Endodermal cell (in vitro differentiated cells): Measurements from ENCODE around the gene RSF1. TPM values are rescaled to one million over a fixed set of nuclear protein-coding genes. Genes with fewer than 3 reads are reported as not detected.
"Not testable (repeated sequence)": the region's sequence is repeated elsewhere in the genome, so short reads cannot be mapped to it uniquely, and the experiment has no call there.

ENCODE experiments used
- DNase-seq: peaks from one replicate; pipeline ENCODE4 v3.0.0-alpha.2; 2017
- H3K27ac ChIP-seq: 2 replicates; pipeline ENCODE4 v1.5.1; 2013; ENCODE audit warnings: mild to moderate bottlenecking, low read depth, low read length, moderate library complexity
- H3K27me3 ChIP-seq: 2 replicates; pipeline ENCODE4 v1.6.1; 2013; ENCODE audit warnings: mild to moderate bottlenecking, low read length, moderate library complexity; ENCODE audit not compliant: insufficient read depth, control insufficient read depth, poor library complexity, severe bottlenecking
- H3K36me3 ChIP-seq: 2 replicates; pipeline ENCODE4 v1.7.0; 2013; ENCODE audit warnings: mild to moderate bottlenecking, low read length, moderate library complexity; ENCODE audit not compliant: control insufficient read depth, insufficient read depth
- H3K4me1 ChIP-seq: one replicate; pipeline ENCODE4 v1.7.0; 2013; ENCODE audit warnings: low read length; ENCODE audit not compliant: control insufficient read depth, insufficient read depth
- H3K4me3 ChIP-seq: 2 replicates; pipeline ENCODE4 v1.5.1; 2013; ENCODE audit warnings: mild to moderate bottlenecking, low read length, moderate library complexity
- H3K9ac ChIP-seq: 2 replicates; pipeline ENCODE4 v1.6.1; 2013; ENCODE audit warnings: mild to moderate bottlenecking, low read length, moderate library complexity; ENCODE audit not compliant: poor library complexity, severe bottlenecking; ENCODE audit errors: extremely low read depth
- H3K9me3 ChIP-seq: 2 replicates; pipeline ENCODE4 v1.6.1; 2013; ENCODE audit warnings: mild to moderate bottlenecking, low read length, moderate library complexity; ENCODE audit not compliant: control insufficient read depth
- H3K27ac Mint-ChIP-seq: 2 replicates; pipeline ENCODE4 v1.8.0; 2020; ENCODE audit warnings: mixed read lengths
- H3K27me3 Mint-ChIP-seq: 2 replicates; pipeline ENCODE4 v1.8.0; 2021; ENCODE audit warnings: mild to moderate bottlenecking, mixed read lengths; ENCODE audit not compliant: insufficient read depth
- H3K36me3 Mint-ChIP-seq: 2 replicates; pipeline ENCODE4 v1.8.0; 2020; ENCODE audit warnings: low read depth, mixed read lengths
- H3K4me1 Mint-ChIP-seq: 2 replicates; pipeline ENCODE4 v1.8.0; 2020; ENCODE audit warnings: mixed read lengths
- H3K4me3 Mint-ChIP-seq: 2 replicates; pipeline ENCODE4 v1.8.0; 2020; ENCODE audit warnings: mild to moderate bottlenecking, moderate library complexity, mixed read lengths
- H3K9me3 Mint-ChIP-seq: 2 replicates; pipeline ENCODE4 v1.8.0; 2020; ENCODE audit warnings: mild to moderate bottlenecking, mixed read lengths
- WGBS, 2 experiments: methylation state at CpG; one replicate each; pipeline versions ENCODE4 v1.1.5 to v1.1.7; 2013; ENCODE audit warnings: missing lambda C conversion rate in 2 of 2, mixed read lengths in 1 of 2; ENCODE audit not compliant: insufficient coverage in 1 of 2, insufficient read length in 1 of 2; 5-methylcytosine and 5-hydroxymethylcytosine counted together
- total RNA-seq, 2 donors: library from RNA; stranded (reverse); fragmentation: NEBNext Ultra II Directional in 1 of 2; extraction: Animal tissue kit (Norgen Biotek cat#: 25700) in 1 of 2; gene quantifications; 2 replicates in 1 of 2; 3 replicates in 1 of 2; pipeline ENCODE4 v1.2.1, GENCODE V29; 2021
- TF ChIP-seq, protein P1 (sequence below): fragments of 200-600 bp; sonication (generic); conservative IDR thresholded peaks from 2 replicates; pipeline ENCODE4 v1.5.0; 2021; ENCODE audit warnings: antibody characterized with exemption, mild to moderate bottlenecking

The RSF1 gene
- total RNA-seq, 2 donors from 2014 or later, result 69.3 to 71.0 TPM

DNA sequence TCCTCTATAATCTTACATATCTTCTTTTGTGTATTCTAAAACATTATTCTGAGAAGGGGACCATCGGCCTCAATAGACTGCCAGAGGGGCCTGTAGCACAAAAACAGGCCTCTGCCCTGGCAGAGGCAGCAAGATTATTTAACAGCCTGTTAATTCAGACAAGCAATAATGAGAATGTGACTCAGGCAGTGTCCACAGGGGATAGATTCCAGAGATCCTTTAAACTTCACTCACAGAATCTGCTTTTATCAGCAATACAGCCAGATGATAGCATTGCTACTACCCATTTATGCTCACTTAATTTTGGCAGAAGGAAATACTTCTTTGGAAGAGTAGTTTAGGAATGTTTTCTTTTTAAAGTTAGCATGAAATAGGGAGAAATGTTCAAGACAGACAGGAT, 45.3 kb upstream of the RSF1 start:
- TF ChIP-seq, protein P1, sequence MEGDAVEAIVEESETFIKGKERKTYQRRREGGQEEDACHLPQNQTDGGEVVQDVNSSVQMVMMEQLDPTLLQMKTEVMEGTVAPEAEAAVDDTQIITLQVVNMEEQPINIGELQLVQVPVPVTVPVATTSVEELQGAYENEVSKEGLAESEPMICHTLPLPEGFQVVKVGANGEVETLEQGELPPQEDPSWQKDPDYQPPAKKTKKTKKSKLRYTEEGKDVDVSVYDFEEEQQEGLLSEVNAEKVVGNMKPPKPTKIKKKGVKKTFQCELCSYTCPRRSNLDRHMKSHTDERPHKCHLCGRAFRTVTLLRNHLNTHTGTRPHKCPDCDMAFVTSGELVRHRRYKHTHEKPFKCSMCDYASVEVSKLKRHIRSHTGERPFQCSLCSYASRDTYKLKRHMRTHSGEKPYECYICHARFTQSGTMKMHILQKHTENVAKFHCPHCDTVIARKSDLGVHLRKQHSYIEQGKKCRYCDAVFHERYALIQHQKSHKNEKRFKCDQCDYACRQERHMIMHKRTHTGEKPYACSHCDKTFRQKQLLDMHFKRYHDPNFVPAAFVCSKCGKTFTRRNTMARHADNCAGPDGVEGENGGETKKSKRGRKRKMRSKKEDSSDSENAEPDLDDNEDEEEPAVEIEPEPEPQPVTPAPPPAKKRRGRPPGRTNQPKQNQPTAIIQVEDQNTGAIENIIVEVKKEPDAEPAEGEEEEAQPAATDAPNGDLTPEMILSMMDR, result no peak
- 96 to 100% methylated on average over 1 of the region's 1 CpG for WGBS, 2 experiments
- Mint-ChIP-seq H3K4me1 (no peaks in the 10 kb centered on the region), H3K9me3 (no peaks in the 10 kb centered on the region), H3K4me3 (no peak overlapping the region), H3K36me3 (peaks cover 11% of the 10 kb centered on the region), H3K27ac (no peak overlapping the region), H3K27me3 (no peaks in the 10 kb centered on the region)
- H3K9ac ChIP-seq, result no peak overlapping the region
- no peak overlapping the region for H3K4me3 ChIP-seq
- H3K36me3 ChIP-seq, result peaks cover 10% of the 10 kb centered on the region
- no peak for DNase-seq
- no peaks in the 10 kb centered on the region for H3K27me3 ChIP-seq
- no peak overlapping the region for H3K27ac ChIP-seq
- no peaks in the 10 kb centered on the region for H3K4me1 ChIP-seq
- no peaks in the 10 kb centered on the region for H3K9me3 ChIP-seq

DNA sequence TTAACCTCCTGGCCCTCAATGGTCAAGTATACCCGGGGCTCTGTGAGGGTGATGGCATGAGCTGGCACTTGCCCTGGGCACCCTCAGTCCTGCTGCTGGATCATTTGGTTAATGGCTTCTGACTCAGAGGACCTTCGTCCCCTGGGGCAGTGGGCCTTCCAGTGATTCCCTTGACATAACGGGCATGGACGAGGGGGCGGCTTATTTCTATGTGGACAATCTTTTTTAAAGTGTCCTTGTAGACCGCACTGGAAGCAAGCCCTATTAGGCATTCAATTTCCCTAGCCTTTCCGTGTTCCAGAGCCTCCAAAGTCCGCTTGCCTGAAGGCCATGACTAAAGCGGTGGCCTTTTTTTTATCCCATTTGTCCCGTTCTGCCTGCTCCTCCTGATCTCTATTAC, 40.9 kb upstream of the RSF1 start:
- not testable (repeated sequence) for H3K4me3 ChIP-seq, H3K27me3 ChIP-seq, H3K27ac Mint-ChIP-seq, H3K4me3 Mint-ChIP-seq, H3K27ac ChIP-seq, H3K36me3 ChIP-seq, H3K4me1 ChIP-seq, H3K27me3 Mint-ChIP-seq, DNase-seq, H3K9ac ChIP-seq, H3K9me3 ChIP-seq, H3K9me3 Mint-ChIP-seq, H3K4me1 Mint-ChIP-seq, H3K36me3 Mint-ChIP-seq
- 95% methylated on average over 9 to 10 of the region's 10 CpGs for WGBS, 2 experiments

DNA sequence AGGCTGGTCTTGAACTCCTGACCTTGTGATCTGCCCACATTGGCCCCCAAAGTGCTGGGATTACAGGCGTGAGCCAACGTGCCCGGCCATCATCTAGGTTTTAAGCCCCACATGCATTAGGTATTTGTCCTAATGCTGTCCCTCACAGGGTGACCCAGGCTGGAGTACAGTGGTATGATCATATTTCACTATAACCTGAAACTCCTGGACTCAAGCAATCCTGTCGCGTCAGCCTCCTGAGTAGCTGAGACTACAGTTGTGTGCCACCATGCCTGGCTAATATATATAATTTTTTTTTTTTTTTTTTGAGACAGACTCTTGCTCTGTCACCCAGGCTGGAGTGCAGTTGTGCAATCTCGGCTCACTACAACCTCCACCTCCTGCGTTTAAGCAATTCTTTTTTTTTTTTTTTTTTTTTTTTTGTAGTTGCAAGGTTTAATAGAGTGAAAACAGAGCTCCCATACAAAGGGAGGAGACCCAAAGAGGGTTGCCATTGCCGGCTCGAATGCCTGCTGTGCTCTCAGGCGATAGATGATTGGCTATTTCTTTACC, 37.5 kb upstream of the RSF1 start:
- H3K4me3 Mint-ChIP-seq, result not testable (repeated sequence)

DNA sequence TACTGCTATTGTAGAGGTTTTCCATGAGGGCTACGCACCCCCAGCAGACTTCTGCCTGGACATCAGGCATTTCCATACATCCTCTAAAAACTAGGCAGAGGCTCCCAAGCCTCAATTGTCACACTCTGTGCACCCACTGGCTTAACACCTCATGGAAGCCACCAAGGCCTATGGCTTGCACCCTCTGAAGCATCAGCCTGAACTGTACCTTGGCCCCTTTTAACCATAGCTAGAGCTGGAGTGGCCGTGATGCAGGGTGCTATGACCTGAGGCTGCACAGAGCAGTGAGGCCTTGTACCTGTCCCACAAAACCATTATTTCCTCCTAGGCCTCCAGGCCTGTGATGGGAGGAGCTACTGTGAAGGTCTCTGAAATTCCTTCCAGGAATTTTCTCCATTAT, 34.3 kb upstream of the RSF1 start:
- TF ChIP-seq, protein P1, result no peak
- Histone ChIP-seq H3K27me3 (no peaks in the 10 kb centered on the region), H3K36me3 (peaks cover 50% of the 10 kb centered on the region), H3K27ac (no peak overlapping the region), H3K9ac (no peak overlapping the region), H3K4me1 (no peaks in the 10 kb centered on the region), H3K4me3 (peak overlapping the region; percentile 69), H3K9me3 (peaks cover 43% of the 10 kb centered on the region)
- Mint-ChIP-seq H3K27ac (no peak overlapping the region), H3K9me3 (peaks cover 49% of the 10 kb centered on the region), H3K4me3 (no peak overlapping the region), H3K4me1 (no peaks in the 10 kb centered on the region), H3K27me3 (no peaks in the 10 kb centered on the region), H3K36me3 (peaks cover 54% of the 10 kb centered on the region)
- DNase-seq, result no peak
- 83 to 98% methylated on average over 2 of the region's 2 CpGs for WGBS, 2 experiments

More for the DNA sequence above, 37.5 kb upstream of the RSF1 start:
- DNase-seq, H3K27ac ChIP-seq, H3K27me3 Mint-ChIP-seq, H3K4me1 ChIP-seq, H3K4me1 Mint-ChIP-seq, H3K27me3 ChIP-seq, H3K9ac ChIP-seq, H3K27ac Mint-ChIP-seq, H3K4me3 ChIP-seq: not testable (repeated sequence)
- 91 to 95% methylated on average over 6 to 10 of the region's 10 CpGs for WGBS, 2 experiments
- Mint-ChIP-seq H3K9me3 (peaks cover 39% of the 10 kb centered on the region), H3K36me3 (peaks cover 38% of the 10 kb centered on the region)
- peaks cover 39% of the 10 kb centered on the region for H3K36me3 ChIP-seq
- peaks cover 39% of the 10 kb centered on the region for H3K9me3 ChIP-seq
